Measurements from ENCODE around the gene TGFB3. TPM values are rescaled to one million over a fixed set of nuclear protein-coding genes. Genes with fewer than 3 reads are reported as not detected.

The TGFB3 gene
- total and polyA plus RNA-seq, 2 donors (not counting 1 experiment from before 2014, with no cell fraction given) = 7.0 to 9.4 TPM

DNA sequence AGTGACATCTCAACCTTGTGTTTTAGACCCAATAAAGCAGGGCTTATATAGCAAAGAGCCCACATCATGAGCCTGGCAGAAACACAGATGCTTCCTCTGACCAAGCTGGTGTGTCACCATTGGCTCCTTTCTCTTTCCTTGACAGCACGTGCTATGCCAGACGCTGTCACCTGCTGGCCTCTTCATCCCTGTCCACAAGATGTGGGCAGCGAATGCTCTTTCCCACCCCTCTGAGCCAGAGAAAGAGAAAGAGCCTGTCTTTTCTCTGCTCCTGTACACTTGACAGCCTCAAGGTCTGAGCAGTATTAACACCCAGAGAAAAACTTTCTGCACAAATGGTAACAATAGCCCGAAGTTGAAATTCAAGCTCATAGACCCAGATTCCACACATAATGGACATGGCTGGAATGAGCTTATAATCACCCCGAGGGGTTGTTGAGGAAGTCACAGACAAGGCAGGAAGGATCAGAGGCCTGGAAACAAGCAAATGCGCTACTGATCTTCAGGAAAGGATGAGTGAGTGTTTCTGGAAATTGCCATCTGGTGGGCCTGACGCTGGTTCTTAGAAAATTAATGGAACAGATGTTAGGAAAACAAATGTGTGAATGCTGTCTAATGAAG is 8.9 kb downstream of the TGFB3 start:
- Histone ChIP-seq H4K20me1 (ENCODE audit: control insufficient read depth, insufficient read depth, low read length, poor library complexity, severe bottlenecking) (no peaks in the 10 kb centered on the region), H3K9ac (ENCODE audit: low read length) (no peak overlapping the region), H3K4me1 (ENCODE audit: control insufficient read depth in 2 of 2, insufficient read depth in 2 of 2, low read length in 2 of 2) (peaks cover 14 to 18% of the 10 kb centered on the region in 2 donors), H3K27me3 (replicated peaks in 1 of 4; ENCODE audit: control extremely low read depth in 1 of 4, control insufficient read depth in 3 of 4, insufficient read depth in 4 of 4, low read length in 3 of 4) (no peaks in the 10 kb centered on the region), H3K4me2 (replicated peaks; ENCODE audit: low read depth, low read length, poor library complexity, severe bottlenecking) (no peak overlapping the region), H3K27ac (ENCODE audit: low read length in 2 of 2) (no peak overlapping the region), H3K36me3 (replicated peaks in 1 of 2; ENCODE audit: control extremely low read depth in 1 of 2, control insufficient read depth in 1 of 2, extremely low read depth in 1 of 2, insufficient read depth in 2 of 2, low read length in 1 of 2) (no peaks in the 10 kb centered on the region), H2AFZ (ENCODE audit: insufficient read depth, low read depth, low read length, poor library complexity, severe bottlenecking) (no peak overlapping the region), H3K4me3 (ENCODE audit: control extremely low read depth in 1 of 5, extremely low read depth in 1 of 5, insufficient read depth in 1 of 5, low read depth in 2 of 5, low read length in 4 of 5) (no peak overlapping the region), H3K79me2 (ENCODE audit: control insufficient read depth, insufficient read depth, low read length) (no peaks in the 10 kb centered on the region), H3K9me3 (ENCODE audit: control extremely low read depth in 1 of 3, control insufficient read depth in 2 of 3, insufficient read depth in 1 of 3, low read length in 2 of 3) (no peaks in the 10 kb centered on the region)
- no peak for DNase-seq
- H3K27me3 Mint-ChIP-seq = no peaks in the 10 kb centered on the region
- H3K27ac Mint-ChIP-seq = no peak overlapping the region
- 68% methylated on average over 6 of the region's 7 CpGs for WGBS (ENCODE audit: insufficient coverage)
- POLR2A ChIA-PET = no interaction called here
- no peak overlapping the region for H3K4me3 Mint-ChIP-seq
- H3K4me1 Mint-ChIP-seq = peaks cover 26% of the 10 kb centered on the region
- no peak for TF ChIP-seq EZH2 (IDR thresholded peaks at IDR 0.05; ENCODE audit: borderline replicate concordance, insufficient read depth, low read depth, low read length, poor library complexity, severe bottlenecking)
- TF ChIP-seq, protein P1, sequence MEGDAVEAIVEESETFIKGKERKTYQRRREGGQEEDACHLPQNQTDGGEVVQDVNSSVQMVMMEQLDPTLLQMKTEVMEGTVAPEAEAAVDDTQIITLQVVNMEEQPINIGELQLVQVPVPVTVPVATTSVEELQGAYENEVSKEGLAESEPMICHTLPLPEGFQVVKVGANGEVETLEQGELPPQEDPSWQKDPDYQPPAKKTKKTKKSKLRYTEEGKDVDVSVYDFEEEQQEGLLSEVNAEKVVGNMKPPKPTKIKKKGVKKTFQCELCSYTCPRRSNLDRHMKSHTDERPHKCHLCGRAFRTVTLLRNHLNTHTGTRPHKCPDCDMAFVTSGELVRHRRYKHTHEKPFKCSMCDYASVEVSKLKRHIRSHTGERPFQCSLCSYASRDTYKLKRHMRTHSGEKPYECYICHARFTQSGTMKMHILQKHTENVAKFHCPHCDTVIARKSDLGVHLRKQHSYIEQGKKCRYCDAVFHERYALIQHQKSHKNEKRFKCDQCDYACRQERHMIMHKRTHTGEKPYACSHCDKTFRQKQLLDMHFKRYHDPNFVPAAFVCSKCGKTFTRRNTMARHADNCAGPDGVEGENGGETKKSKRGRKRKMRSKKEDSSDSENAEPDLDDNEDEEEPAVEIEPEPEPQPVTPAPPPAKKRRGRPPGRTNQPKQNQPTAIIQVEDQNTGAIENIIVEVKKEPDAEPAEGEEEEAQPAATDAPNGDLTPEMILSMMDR (IDR thresholded peaks at IDR 0.05) = no peak
- H3K9me3 Mint-ChIP-seq (ENCODE audit: insufficient read depth) = no peaks in the 10 kb centered on the region
- intact Hi-C loops (cut with micrococcal nuclease) = no loop called here
- no peak for ATAC-seq (ENCODE audit: low read depth)
- CTCF ChIA-PET = interaction anchor here (1.0 to 15.2 kb wide), 4 partner anchors 10 to 67 kb away, joined by 3 to 376 read pairs (median 3); no protein-coding TSS in a partner anchor

DNA sequence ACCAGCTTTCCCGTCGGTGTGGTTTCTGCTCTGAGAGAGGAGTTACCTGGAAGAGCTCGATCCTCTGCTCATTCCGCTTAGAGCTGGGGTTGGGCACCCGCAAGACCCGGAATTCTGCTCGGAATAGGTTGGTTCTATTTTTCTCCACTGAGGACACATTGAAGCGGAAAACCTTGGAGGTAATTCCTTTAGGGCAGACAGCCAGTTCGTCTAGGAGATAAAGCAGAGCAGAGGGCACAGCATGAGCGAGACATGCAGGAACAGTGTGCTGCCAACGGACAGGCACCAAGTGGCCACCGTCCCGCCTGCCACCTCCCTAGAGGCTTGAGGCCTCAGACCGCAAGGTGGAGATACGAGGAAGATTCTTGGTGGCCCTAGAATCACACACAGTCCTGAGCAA is 10.3 kb downstream of the TGFB3 start:
- H3K9me3 ChIP-seq (ENCODE audit: control extremely low read depth in 1 of 3, control insufficient read depth in 2 of 3, insufficient read depth in 1 of 3, low read length in 2 of 3) = no peaks in the 10 kb centered on the region
- no peak overlapping the region for H3K9ac ChIP-seq (ENCODE audit: low read length)
- WGBS (ENCODE audit: insufficient coverage) = 97% methylated on average over 15 of the region's 15 CpGs
- ChIA-PET POLR2A (no interaction called here), CTCF (interaction anchor here (1.3 to 2.2 kb wide), 3 partner anchors 8 to 65 kb away, joined by 3 to 11 read pairs (median 4); no protein-coding TSS in a partner anchor)
- no peak overlapping the region for H3K4me2 ChIP-seq (replicated peaks; ENCODE audit: low read depth, low read length, poor library complexity, severe bottlenecking)
- intact Hi-C loops (cut with micrococcal nuclease) = no loop called here
- Mint-ChIP-seq H3K4me1 (peaks cover 12% of the 10 kb centered on the region), H3K27me3 (no peaks in the 10 kb centered on the region), H3K9me3 (ENCODE audit: insufficient read depth) (no peaks in the 10 kb centered on the region), H3K4me3 (no peak overlapping the region), H3K27ac (no peak overlapping the region)
- no peak overlapping the region for H3K4me3 ChIP-seq (ENCODE audit: control extremely low read depth in 1 of 5, extremely low read depth in 1 of 5, insufficient read depth in 1 of 5, low read depth in 2 of 5, low read length in 4 of 5)
- H3K79me2 ChIP-seq (ENCODE audit: control insufficient read depth, insufficient read depth, low read length) = no peaks in the 10 kb centered on the region
- peaks cover 0 to 3% of the 10 kb centered on the region in 2 experiments for H3K36me3 ChIP-seq (replicated peaks in 1 of 2; ENCODE audit: control extremely low read depth in 1 of 2, control insufficient read depth in 1 of 2, extremely low read depth in 1 of 2, insufficient read depth in 2 of 2, low read length in 1 of 2)
- H3K4me1 ChIP-seq (ENCODE audit: control insufficient read depth in 2 of 2, insufficient read depth in 2 of 2, low read length in 2 of 2) = peaks cover 4% of the 10 kb centered on the region in 2 donors
- no peak overlapping the region for H2AFZ ChIP-seq (ENCODE audit: insufficient read depth, low read depth, low read length, poor library complexity, severe bottlenecking)
- DNase-seq (no peak), ATAC-seq (ENCODE audit: low read depth) (no peak)
- no peak overlapping the region for H3K27ac ChIP-seq (ENCODE audit: low read length in 2 of 2)
- no peaks in the 10 kb centered on the region for H4K20me1 ChIP-seq (ENCODE audit: control insufficient read depth, insufficient read depth, low read length, poor library complexity, severe bottlenecking)
- no peaks in the 10 kb centered on the region for H3K27me3 ChIP-seq (replicated peaks in 1 of 4; ENCODE audit: control extremely low read depth in 1 of 4, control insufficient read depth in 3 of 4, insufficient read depth in 4 of 4, low read length in 3 of 4)
- TF ChIP-seq, protein P1 (IDR thresholded peaks at IDR 0.05) = no peak
- TF ChIP-seq EZH2 (IDR thresholded peaks at IDR 0.05; ENCODE audit: borderline replicate concordance, insufficient read depth, low read depth, low read length, poor library complexity, severe bottlenecking) = no peak
